Vagina (tissue), 2 donors: Measurements from ENCODE around the gene SLC48A1.

Experiments used
- CTCF ChIP-seq, 3 experiments: fragments of 450-650 bp in 2 of 3; fragments of 200-600 bp in 1 of 3; sonication (generic) in 1 of 3; IDR thresholded peaks; one replicate each; pipeline ENCODE4 v1.5.1; 2017 to 2019; ENCODE audit warnings: antibody characterized with exemption in 3 of 3, mild to moderate bottlenecking in 2 of 3, moderate library complexity in 2 of 3
- POLR2A ChIP-seq, 2 donors: fragments of 450-650 bp; IDR thresholded peaks; one replicate each; pipeline ENCODE4 v1.6.1; 2017; ENCODE audit warnings: antibody characterized with exemption in 2 of 2, mild to moderate bottlenecking in 2 of 2, moderate library complexity in 2 of 2
- POLR2AphosphoS5 ChIP-seq, 2 donors: sonication (generic); formaldehyde crosslinking; IDR thresholded peaks; one replicate each; pipeline ENCODE4 v1.9.0; 2017; ENCODE audit warnings: antibody characterized with exemption in 2 of 2, mild to moderate bottlenecking in 2 of 2, low read depth in 1 of 2; ENCODE audit not compliant: insufficient read depth in 1 of 2

- TF ChIP-seq CTCF (IDR thresholded peaks at IDR 0.05), result no peak
- TF ChIP-seq POLR2AphosphoS5 (IDR thresholded peaks at IDR 0.05; ENCODE audit: insufficient read depth in 1 of 2, low read depth in 1 of 2), result no peak
- TF ChIP-seq POLR2A (IDR thresholded peaks at IDR 0.05), result no peak
Observed at GRCh38 chr12:47789141-47789540, 16.1 kb downstream of the SLC48A1 start.
